ENCODE data around the gene ANK3.

The ANK3 gene

GRCh38 chr10:60130130-60130579 lies 259.5 kb downstream of the ANK3 start:
- no peak for DNase-seq

GRCh38 chr10:60125895-60126294 lies 263.8 kb downstream of the ANK3 start:
- no peak for DNase-seq

- no peak for DNase-seq
Measured at GRCh38 chr10:60124536-60124935, 265.1 kb downstream of the ANK3 start.

- DNase-seq = no peak
Measured at GRCh38 chr10:60123668-60124067, 266.0 kb downstream of the ANK3 start.

GRCh38 chr10:60123172-60123571 lies 266.5 kb downstream of the ANK3 start:
- no peak for DNase-seq

GRCh38 chr10:60122190-60122589 lies 267.5 kb downstream of the ANK3 start:
- DNase-seq = no peak

GRCh38 chr10:60114765-60115586 lies 274.7 kb downstream of the ANK3 start:
- no peak for DNase-seq

- no peak for DNase-seq
Measured at GRCh38 chr10:60110739-60111138, 278.9 kb downstream of the ANK3 start.

- no peak for DNase-seq
Measured at GRCh38 chr10:60107308-60107976, 282.2 kb downstream of the ANK3 start.

- DNase-seq = no peak
Measured at GRCh38 chr10:60105295-60105695, 284.4 kb downstream of the ANK3 start.

- DNase-seq = no peak
Measured at GRCh38 chr10:60101821-60102220, 287.9 kb downstream of the ANK3 start.

- DNase-seq = peak in 1 of 2 experiments; percentile 39
Measured at GRCh38 chr10:60099998-60100747, 289.5 kb downstream of the ANK3 start.

- peak in 1 of 2 experiments; percentile 3 for DNase-seq
Measured at GRCh38 chr10:60098677-60099601, 290.7 kb downstream of the ANK3 start.

- no peak for DNase-seq
Measured at GRCh38 chr10:60096761-60097513, 292.7 kb downstream of the ANK3 start.

- no peak for DNase-seq
Measured at GRCh38 chr10:60093317-60093716, 296.4 kb downstream of the ANK3 start.

- no peak for DNase-seq
Measured at GRCh38 chr10:60086862-60087261, 302.8 kb downstream of the ANK3 start.

- DNase-seq = no peak
Measured at GRCh38 chr10:60086421-60086820, 303.3 kb downstream of the ANK3 start.

- no peak for DNase-seq
Measured at GRCh38 chr10:60082744-60083344, 306.8 kb downstream of the ANK3 start.

- no peak for DNase-seq
Measured at GRCh38 chr10:60082341-60082740, 307.3 kb downstream of the ANK3 start.

- DNase-seq = no peak
Measured at GRCh38 chr10:60073781-60074656, 315.7 kb downstream of the ANK3 start.

All from SW 1271 (cell line).